Stromal cell of bone marrow (primary cell): ENCODE data around the gene TENM3.
"Not testable (repeated sequence)": the region's sequence is repeated elsewhere in the genome, so short reads cannot be mapped to it uniquely, and the experiment has no call there.

ENCODE experiments used
- DNase-seq: peaks from one replicate; pipeline ENCODE4 v3.0.0-alpha.2; 2012; ENCODE audit warnings: low read depth

The TENM3 gene

DNA sequence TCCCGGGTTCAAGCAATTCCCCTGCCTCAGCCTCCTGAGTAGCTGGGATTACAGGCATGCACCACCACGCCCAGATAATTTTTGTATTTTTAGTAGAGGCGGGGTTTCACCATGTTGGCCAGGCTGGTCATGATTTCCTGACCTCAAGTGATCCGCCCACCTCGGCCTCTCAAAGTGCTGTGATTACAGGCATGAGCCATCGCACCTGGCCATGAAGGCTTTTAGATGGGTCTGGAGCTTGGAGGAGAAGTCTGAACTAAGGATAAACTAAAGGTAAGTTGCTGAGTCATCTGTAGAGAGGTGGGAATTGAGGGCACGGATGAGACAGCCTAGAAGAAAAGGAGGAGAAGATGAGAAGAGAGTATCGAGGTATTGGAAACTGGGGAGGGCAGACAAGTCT lies at the start of gene TENM3:
Gene TENM3, plus strand, starts transcription at position 199 of the 400 bp plus-strand sequence. CDS start 80,619 bp downstream, outside the sequence.
- DNase-seq: not testable (repeated sequence)

DNA sequence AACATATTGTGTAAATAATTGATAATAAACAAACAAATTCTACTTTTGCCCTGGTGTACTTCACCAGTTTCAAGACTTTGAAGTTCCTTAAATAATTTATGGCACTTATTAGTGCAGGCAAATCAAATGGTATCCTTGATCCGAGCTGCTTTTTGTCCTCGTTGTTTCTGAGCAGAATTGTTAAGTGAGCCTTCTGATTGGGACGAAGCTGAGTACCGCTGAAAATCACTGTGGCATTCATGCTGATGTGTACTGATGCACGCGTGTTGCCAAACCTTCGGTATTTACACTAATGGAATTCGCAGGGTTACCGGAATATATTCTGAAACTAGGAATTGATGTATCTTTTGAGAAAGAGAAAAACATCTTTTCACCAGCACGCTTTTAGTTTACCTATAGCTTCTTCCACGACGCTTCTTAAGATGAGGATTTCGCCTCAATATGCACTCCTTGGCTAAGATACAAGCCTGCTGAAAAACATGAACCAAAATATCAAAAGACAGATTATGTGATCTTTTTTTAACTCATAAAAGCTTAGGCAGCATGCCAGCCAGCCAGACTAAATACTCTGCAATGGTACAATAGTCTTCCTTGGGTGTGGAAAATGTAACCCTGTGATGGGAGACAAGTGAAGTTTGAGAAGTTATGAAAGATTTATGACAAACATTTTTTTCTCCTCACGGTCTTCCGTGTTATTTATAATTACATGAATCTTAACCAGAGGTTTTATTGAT lies 48.9 kb upstream of the TENM3 start:
- no peak for DNase-seq

DNA sequence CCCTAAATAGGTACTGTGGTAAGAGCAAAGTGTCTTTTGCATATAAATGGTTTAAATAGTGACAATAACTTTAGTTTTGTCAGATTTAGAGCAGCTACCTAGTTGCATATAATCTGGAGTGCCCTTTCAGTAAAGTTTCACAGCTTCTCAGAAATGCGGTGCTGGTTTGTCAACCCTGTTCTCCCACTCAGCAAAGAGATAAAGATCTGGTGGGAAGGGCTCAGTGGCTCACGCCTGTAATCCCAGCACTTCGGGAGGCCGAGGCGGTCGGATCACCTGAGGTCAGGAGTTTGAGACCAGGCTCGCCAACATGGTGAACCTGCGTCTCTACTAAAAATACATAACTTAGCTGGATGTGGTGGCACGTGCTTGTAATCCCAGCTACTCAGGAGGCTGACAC lies 45.6 kb upstream of the TENM3 start:
- DNase-seq: no peak

DNA sequence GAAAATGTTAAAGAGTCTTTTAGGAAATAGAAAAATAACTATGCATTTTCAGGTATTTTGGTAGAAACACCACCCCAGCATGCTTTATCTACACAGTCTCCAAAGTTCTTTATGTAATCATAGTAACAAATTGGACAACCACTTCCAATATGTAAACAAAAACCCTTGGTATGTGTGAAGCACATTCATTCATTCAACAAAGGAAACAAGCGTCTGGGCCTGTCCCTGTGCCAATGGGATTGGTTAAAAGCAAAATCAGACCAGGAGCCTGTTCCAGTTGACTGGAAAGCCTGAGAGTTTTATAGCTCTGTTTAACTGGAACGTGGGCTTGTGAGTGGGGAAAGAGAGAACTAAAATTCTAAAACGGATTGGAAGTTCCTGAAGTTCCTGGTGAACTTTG lies 41.3 kb upstream of the TENM3 start:
- no peak for DNase-seq

DNA sequence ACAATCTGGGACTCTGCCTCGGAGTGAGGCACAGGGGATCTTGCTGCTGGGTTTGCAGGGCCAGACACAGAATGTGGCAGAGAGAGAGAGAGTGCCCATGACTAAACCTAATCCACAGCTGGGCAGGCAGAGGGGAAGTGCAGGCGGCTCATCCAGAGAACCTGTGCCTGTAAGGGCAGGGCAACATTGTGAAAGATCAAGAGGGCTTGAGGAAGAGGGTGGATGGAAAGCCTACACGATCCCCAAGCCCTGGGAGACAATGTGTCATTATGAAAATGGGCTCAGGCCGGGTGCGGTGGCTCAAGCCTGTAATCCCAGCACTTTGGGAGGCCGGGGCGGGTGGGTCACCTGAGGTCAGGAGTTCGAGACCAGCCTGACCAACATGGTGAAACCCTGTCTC lies 40.6 kb upstream of the TENM3 start:
- no peak for DNase-seq

DNA sequence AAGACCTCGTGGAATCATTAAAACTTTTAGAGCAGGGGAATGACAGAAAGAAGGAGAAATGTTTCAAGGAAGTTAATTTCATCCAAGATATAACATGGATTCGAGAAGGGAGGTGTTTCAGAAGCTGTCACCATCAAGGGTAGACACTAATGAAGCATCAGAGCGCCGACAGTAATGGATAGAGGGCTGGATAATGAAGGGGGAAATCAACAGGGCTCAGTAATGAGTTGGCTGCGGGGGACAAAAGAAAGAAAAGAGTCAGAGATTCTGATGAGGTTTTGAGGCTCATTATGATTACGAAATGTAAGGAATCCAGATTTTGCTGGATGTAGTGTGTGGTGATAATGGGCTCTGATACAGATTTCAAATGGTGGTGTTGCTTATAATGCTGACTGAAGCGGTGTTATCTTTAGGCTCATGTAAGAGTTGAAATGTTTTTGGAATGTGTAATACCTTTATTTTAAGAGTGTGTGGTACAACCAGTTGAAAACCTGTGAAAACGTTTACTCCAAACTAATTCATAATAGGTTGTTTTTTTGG lies 39.3 kb upstream of the TENM3 start:
- DNase-seq: no peak

DNA sequence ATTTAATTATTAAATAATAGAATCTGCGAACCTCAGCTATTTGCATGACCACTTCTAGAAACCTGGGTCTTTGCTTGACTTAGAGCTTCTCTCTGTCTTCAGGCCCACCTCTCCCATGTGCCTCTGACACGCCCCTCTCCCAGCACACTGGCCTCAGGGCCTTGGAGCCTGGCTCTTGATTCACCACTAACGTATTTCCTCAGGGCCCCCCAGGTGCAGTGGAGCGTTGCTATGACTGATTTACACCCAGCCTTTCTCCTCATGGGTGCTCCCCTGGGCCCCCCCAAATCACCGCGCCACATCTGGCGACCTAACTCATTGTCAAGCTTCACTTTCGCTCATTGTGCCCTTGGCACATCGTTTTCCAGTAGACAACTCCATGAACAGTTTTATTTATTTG lies 37.9 kb upstream of the TENM3 start:
- no peak for DNase-seq

DNA sequence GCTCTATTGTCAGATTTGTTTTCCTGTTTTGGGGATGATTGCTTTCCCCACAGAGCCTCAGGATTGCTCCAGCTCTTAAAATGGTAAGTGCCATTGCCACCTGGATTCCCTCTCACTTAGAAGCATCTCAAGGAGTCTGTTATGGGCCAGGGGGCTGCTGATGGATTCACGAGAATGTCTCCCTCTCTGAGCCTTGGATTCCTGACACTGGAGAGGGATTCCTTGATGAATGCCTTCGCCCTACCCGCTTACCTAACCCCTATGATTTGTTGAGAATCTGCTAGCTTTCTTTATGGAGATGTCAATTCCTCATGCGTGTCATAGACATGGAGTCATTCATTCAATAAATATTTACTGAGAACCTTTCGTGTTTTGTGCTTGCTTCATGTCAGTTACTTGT lies 36.9 kb upstream of the TENM3 start:
- no peak for DNase-seq

DNA sequence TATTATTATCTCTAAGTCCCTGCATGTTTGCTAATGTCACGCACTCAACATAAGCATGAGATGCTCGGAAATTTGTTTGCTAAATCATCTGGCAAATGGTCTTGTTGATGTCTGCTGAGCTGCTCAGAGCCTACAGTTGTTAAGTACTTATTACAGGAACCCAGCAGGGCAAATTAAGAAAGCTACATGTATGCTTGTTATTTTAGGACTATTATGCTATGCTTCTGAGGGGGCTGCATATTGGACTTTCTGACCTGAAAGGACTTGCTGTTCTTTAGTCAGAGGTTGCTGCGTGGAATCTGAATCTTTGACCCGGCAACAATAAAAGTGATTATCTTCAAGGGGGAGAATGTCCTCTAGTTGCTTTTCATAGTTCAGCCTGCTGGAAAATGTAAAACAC lies 36.3 kb upstream of the TENM3 start:
- DNase-seq: no peak

DNA sequence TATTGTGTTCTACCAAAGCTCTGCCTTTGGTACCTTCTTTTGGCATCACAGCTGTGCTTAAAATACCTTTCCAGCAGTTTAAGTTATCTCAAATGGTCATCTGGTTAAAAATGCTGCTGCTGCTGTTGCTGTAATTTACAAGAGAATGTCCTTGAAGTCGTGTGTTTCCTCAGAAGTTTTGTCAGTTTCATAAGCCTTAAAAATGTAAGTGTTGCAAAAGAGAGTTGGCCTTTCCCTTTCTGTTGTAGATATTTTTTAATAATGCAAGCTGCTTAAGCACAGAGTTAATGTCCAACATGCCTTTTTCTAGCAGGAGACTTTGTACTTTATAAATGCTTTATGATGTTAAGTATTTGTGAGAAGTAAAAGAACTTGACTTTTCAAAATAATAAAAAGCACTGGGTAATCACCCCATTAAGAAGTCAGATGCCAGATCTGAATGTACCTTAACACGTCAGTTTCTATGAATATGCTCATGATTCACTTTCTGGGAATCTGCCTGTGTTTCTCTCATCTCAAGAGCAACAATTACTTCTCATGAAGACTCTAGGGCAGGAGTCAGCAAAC lies 35.3 kb upstream of the TENM3 start:
- peak; percentile 57 for DNase-seq

DNA sequence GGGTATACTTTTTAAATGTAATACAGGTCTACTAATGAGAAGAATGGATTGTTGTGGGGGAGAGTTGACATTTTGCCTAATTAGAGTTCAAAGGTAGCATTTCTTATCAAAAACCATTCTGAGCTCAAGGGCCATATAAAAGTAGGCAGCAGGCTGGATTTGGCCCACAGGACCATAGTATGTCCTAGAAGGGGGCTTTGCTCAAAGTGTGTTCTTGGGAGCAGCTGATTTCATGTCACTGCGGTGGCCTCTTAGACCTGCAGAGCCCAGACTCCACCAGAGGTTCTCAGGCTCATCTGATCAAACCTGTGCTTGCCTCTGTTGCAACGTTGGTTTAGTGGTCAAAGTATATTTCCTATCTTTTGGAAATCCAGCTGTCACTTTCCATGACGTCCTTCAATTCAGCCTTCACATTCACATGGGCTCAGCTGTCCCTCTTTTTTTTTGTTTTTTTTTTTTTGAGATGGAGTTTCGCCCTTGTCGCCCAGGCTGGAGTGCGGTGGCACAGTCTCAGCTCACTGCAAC lies 34.6 kb upstream of the TENM3 start:
- no peak for DNase-seq

DNA sequence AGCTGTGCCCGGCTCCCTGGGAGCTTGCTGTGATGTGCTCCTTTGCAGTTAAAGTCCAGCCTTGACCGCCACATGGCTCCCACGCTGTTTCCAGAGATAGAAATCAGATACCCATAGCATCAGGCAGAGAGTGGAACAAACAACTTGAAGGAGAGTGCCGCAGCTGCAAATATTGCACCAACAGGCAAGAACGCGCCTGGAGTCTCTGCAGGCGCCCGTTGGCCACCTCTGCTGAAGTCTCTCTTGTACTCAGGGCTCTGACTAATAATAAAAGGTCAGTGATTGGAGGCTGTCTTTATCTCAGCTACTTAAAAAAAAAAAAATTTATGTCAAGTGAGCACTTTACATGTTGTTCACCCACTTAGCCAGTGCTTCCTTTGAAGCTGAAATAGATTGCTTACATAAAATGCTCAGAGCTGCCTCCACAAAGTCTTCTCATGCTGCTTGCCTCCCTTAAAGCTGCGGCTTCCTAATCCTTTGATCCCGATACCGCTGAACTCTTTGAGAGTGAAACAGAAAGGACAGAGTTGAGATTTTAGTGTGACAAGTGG lies 30.9 kb upstream of the TENM3 start:
- DNase-seq: no peak

DNA sequence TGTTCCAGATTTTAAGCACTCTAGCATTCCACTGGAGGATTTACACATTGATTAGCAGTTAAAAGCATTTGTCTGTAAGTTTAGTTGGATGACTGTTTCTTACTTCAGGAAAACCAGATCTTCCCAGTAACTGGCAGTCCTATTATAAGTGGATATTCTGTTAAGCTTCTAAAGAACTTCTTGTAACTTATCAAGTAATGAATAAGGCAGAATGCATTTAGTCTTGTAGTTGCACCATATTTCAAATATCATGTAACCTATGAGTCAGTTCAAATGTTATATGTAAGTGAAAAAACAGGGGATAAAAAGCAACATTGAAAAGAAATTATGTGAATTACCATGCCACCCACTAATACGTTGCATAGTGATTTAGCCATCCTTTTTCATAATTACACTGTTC lies 30.2 kb upstream of the TENM3 start:
- no peak for DNase-seq

DNA sequence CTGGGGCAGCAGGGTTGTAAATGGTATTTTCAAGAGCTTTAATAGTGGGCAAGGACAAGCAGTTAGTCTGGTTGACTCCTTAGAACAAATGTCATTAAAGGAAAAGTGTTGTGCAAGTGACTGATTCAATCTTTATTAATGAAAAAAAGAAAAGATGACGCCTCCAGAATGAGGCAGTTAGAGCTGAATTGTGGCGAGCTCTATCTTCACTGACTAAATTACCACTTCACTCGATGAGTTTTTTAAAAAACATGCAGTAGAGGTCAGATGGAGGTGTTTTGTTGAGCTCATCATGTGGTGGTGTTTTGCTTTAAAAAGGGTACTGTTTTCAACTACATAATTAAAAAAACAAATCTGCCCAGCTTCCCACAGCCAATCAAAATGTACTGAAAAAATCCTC lies 28.1 kb upstream of the TENM3 start:
- no peak for DNase-seq

DNA sequence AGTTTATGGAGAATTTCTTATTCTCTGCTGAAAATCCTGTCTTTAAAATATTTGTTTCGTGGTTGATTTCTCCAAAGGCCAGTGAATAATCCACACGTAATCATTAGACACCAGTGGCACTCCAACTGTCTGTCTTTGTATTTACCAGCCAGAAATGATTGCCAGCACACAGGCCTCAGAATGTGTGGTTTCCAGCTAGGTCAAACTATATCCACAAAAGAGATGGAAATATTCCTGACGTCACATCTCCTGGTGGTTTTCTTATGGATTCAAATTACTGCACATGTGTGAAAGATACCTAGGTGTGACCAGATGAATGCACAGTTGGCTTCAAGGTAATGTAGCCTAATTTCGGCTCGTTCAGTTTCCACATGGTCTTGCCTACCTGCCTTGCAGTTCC lies 27.2 kb upstream of the TENM3 start:
- no peak for DNase-seq

DNA sequence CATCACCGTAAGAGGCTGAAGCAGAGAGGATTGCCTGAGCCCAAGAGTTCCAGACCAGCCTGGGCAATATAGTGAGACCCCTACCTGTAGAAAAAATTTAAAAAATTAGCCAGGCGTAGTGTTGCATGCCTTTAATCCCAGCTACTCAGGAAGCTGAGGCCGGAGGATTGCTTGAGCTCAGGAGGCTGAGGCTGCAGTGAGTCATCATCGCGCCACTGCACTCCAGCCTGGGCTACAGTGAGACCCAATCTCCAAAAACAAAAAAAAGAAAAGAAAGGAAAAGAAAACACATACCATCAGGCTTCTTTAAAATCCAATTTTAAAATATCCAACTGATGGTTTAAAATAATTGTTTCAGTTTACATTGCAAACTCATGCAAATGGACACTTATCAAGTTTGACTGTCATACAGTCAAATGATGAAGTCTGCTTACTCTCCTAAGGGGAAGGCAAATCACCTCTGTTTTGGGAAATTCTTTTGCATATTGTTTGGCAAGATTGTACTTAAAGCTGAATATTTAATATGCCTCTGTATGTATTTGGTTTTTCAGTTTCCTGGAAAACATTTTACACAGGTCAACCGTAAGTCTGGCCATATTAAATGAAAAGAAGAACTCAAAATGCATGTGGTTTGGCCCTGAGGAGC lies 23.7 kb upstream of the TENM3 start:
- no peak for DNase-seq

DNA sequence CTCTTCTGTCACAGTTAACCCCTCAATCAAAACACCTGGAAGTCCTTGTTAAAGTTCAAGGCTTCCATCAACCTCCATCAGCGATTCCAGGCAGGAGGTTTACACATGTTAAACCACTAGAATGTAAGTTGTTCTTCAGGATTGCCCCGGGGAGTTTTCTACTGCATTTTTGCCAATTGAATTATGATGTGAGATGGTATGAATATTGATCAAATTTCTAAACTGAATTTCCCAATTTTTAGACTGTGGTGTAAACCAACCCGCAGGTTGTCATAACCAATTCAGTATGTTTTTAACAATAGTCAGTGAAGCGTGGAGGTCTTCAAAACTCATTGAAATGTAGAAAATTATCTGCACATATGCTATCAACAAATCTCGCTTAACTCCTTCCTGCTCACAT lies 21.2 kb upstream of the TENM3 start:
- no peak for DNase-seq

DNA sequence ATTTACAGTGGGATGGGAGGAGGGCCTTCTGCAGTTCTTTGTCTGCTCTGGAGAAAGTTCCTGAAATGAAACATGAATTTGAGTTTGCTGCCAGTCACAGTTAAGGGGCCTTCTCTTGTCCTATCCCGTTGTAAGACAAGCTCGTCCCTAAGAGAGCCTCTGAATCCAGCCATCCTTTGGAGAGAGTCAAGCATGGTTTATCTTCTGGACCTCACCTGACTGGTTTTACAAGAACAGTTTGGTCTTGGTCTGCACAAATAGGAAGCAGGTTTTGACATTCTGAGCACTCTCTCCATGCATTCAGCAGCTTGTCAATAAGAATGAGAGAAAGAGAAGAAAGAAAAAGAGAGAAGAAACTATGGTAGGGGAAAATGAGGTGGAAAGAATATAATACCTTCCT lies 20.4 kb upstream of the TENM3 start:
- DNase-seq: no peak

DNA sequence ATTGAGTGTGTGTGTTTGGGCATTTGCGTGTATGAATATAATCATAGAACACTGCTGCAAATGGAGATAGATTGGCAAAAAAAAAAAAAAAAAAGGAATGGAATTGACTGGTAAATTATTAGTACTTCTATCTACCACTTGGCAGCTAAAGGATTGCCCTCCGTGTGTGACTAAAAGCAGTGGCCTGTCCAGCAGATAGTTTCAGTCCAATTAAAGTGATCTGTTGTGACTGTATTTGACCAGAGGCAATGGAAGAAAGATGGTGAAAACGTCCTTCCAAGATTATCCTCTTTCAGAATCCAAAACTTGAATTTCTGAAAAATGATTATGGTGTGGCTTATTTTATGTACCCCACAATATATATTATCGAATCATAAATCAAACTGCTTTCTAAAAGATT lies 19.5 kb upstream of the TENM3 start:
- no peak for DNase-seq

DNA sequence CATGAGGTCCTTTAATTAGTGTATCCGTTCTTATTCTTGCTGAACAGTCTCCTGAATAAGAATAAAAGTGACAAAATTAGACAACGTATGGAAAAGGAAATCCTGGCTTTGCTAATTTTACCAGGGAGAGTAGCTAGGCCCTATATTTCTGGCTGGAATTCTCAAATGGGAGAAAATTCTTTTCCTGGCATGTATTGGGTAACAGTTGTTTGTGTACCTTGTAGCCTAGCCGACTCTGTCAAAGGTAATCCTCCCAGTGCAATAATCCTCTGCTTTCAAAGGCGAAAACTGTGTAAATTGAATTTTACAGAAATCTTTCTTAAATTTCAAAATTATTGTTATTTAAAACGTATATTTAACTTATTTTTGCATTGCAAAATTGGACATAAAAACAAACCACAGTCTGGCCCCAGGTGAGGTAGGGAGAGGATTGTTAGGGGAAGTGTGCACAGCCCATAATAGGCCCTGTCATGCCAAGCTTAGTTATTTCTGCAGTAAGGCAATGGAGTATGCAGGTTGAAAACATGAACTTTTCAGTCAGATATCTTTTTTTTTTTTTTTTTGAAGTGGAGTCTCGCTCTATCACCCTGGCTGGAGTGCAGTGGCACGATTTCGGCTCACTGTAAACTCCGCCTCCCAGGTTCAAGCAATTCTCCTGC lies 18.9 kb upstream of the TENM3 start:
- DNase-seq: no peak

DNA sequence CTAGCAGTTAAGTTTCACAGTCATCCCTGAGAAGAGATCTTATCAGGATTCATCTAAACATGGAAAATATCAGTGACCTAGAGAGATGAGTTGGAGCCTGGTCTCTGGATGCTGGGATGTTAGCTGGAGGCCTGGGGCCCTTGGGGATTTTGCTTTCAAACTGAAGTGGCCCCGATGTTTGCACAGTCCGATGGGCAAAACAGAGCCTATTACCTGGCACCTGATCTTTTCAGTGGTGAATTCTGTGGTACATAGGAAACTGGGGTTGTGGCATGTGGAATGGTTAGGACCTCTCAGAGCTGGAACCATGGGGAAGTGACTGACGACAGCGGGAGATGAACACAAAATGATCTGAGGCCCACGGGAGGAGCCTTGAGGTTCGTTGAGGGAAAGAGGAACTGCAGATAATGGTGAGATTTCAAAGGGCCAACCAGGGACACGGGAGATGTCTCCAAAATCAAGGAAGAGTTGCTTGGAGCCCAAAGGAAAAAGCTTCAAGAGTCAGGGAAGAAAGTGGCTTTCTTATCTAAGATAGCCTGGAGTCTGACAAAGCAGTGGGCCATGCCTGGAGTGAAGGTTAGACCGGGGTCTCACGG lies 17.8 kb upstream of the TENM3 start:
- no peak for DNase-seq

DNA sequence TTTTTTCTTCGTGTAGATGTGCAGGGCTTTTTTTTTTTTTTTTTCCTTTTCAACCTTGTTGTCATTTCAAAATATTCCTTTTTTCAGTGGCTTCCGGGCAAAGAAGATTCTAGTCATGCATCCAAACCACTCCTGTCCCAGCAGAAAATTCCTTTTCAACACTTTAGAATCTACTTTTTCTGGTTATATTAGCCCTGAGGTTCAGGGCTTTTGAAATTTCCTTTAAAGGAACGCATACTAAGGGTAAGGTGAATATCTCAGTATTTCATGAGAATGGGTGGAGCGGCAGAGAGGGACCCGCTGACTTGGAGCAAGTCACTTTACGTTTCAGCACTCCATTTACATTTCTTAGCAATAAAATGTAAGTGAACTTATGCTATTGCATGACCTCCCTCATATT lies 15.6 kb upstream of the TENM3 start:
- DNase-seq: no peak
